HG03558 (cell line): Measurements from ENCODE around the gene SLC26A5.

ENCODE experiments used
- ATAC-seq: cut with Tn5 transposase; IDR thresholded peaks from one replicate; pipeline ENCODE4 v1.9.1; 2021; ENCODE audit warnings: moderate number of reproducible peaks; ENCODE audit not compliant: unreplicated experiment; ENCODE audit errors: extremely low read depth

SLC26A5 gene

GRCh38 chr7:103348959-103349358 is 97.0 kb downstream of the SLC26A5 start:
- no peak for ATAC-seq

GRCh38 chr7:103348452-103348851 is 97.6 kb downstream of the SLC26A5 start:
- no peak for ATAC-seq

GRCh38 chr7:103347507-103348267 is 98.3 kb downstream of the SLC26A5 start, which contains the start of gene PSMC2:
TSS of gene PSMC2 (plus strand) at chr7:103347643. CDS start at chr7:103347712, 69 bp downstream.
- ATAC-seq = peak; percentile 48

GRCh38 chr7:103346396-103346795 is 99.6 kb downstream of the SLC26A5 start:
- no peak for ATAC-seq

- ATAC-seq = peak; percentile 56
These were observed 101.4 kb downstream of the SLC26A5 start, which contains the start of gene DNAJC2 for GRCh38 chr7:103344453-103345149. TSS of gene DNAJC2 (minus strand) at chr7:103344767. CDS start at chr7:103344622, 145 bp downstream.

GRCh38 chr7:103343758-103344452 is 102.1 kb downstream of the SLC26A5 start:
- ATAC-seq = no peak

- no peak for ATAC-seq
These were observed 102.7 kb downstream of the SLC26A5 start for GRCh38 chr7:103343332-103343731.

GRCh38 chr7:103341466-103341865 is 104.5 kb downstream of the SLC26A5 start:
- no peak for ATAC-seq

- ATAC-seq = no peak
These were observed 107.1 kb downstream of the SLC26A5 start for GRCh38 chr7:103338864-103339263.

- no peak for ATAC-seq
These were observed 109.2 kb downstream of the SLC26A5 start for GRCh38 chr7:103336761-103337160.

GRCh38 chr7:103325744-103326143 is 120.3 kb downstream of the SLC26A5 start:
- no peak for ATAC-seq
